Embryonic facial prominence (tissue), 1 donor: ENCODE data around the gene DNAH14.
"Not testable (repeated sequence)": the region's sequence is repeated elsewhere in the genome, so short reads cannot be mapped to it uniquely, and the experiment has no call there.

Experiments
- DNase-seq: peaks from one replicate; pipeline ENCODE4 v3.0.0-alpha.2; 2016; ENCODE audit errors: extremely low spot score

Gene DNAH14

GRCh38 chr1:225257081-225257480, 327.6 kb downstream of the DNAH14 start:
- no peak for DNase-seq

GRCh38 chr1:225258811-225259210, 329.3 kb downstream of the DNAH14 start:
- DNase-seq = no peak

DNA sequence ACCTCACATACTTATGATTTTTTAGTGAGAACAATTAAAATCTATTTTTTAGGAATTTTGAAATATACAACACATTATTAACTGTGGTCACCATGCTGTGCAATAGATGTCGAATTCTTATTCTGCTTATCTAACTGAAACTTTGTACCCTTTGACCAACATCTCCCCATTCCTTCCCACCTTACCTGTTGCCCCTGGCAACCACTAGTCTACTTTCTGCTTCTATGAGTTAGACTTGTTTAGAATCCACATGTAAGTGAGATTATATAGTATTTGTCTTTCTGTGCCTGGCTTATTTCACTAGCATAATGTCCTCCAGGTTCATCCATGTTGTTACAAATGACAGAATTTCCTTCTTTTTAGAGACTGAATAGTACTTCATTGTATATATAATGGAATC, 330.1 kb downstream of the DNAH14 start:
- DNase-seq = no peak

- no peak for DNase-seq
Observed at GRCh38 chr1:225260319-225260718, 330.8 kb downstream of the DNAH14 start.

GRCh38 chr1:225277445-225277844, 348.0 kb downstream of the DNAH14 start:
- DNase-seq = no peak

DNA sequence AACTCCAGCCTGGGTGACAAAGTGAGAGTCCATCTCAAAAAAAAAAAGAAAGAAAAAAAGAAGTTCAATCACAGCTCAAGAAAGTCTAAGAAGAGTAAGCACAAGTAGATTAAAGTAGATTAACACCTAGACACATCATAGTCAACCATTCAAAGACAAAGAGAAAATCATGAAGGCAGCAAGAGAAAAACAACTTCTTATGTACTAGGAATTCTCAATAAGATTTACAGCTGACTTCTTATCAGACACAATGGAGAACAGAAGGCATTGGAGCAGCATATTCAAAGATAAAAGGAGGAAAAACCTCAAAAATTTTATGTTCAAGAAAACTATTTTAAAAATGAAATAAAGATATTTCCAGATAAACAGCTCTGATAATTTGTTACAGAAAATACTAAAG, 351.1 kb downstream of the DNAH14 start:
- DNase-seq = no peak

DNA sequence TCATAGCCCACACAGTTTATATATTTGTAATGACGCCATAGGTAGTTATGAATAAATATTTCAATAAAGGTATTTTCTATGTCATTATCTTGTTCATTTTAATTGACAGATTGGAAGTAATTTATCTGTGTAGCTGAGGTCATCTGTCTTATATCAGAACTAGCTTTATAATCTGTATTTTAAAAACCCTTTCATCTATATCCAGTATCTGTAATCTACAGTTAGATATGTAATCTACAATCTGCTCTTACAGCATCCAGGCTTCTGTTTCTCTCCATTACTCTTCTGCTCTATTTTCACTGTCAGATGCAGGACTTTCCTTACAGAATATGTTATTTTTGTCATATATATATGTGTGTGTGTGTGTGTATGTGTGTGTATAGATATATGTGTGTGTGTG, 360.8 kb downstream of the DNAH14 start:
- no peak for DNase-seq

DNA sequence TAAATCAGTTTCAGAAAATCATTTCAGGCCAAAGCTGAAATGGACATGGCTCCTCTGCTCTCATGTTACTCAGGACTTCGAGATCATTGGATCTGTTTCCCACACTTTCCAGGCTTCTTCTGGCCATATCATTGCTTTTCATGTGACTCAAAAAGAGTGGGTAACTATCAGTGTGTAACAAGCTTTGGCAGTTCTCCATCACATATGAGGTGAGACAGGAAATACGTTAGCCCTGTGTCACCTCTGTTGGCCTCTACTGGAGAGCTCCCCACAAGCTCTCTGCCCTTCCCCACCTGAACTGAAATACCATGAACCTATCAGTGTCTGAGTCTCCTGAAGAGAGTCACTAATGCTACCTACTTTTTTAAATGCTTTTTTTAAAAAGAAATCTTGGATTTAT, 370.1 kb downstream of the DNAH14 start:
- no peak for DNase-seq

GRCh38 chr1:225300381-225300780, 370.9 kb downstream of the DNAH14 start:
- DNase-seq = no peak

DNA sequence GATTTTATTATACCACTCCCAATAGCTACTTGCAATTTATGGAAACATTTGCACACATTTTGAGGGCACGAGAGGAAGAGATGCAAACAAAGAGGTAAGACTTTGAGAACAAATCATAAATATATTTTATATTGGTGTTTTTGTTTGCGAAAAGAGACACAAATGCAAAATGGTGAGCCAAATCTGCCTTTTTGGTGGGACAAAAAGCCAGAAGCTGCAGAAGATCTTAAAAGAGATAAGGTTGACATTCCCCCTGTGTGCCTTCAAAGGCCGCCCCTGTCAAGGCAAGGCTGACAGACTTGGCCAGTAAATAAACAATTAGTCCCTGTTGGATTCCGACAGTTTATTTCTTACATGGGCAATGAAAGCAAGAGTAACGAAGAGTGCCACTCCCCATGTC, 375.5 kb downstream of the DNAH14 start:
- DNase-seq = no peak

GRCh38 chr1:225310544-225310943, 381.1 kb downstream of the DNAH14 start:
- DNase-seq = not testable (repeated sequence)

DNA sequence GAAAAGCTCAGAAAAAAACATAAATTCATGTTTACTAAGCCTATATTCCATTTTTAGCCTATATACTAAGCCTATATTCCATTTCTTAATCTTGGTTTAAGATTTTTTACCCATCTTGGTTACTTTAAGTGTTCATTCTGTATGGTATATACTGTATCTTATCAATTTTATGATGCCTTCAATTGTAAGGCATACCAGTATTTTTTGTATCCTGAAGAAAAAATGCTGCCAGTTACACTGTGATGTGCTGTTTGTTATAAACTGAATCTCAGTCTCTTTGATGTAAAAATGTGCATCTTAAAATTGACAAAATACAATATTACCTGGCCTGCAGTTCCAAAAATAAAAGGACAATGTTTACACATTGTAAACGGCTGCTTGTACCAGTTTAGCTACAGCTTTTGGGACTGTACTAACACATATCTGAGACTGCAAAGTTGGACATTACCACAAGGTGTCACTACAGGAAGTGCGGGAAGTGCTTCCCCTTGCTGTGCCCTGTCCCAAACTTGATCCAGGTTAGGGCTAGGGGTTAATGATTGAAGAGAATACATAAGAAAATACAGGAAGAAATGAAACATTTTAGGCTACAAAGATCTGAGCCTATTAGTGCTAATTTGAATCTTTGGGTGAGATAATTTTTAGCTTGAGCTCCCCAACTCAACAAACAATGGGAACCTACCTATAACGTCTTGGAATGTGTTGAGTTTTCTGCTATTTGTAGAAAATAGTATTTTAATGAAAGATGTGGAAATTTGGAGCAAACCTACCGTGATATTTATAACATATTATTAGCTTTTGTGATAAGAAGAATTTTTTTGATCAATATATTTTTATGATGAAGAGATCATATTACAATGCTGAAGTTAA, 389.5 kb downstream of the DNAH14 start:
- DNase-seq = no peak

DNA sequence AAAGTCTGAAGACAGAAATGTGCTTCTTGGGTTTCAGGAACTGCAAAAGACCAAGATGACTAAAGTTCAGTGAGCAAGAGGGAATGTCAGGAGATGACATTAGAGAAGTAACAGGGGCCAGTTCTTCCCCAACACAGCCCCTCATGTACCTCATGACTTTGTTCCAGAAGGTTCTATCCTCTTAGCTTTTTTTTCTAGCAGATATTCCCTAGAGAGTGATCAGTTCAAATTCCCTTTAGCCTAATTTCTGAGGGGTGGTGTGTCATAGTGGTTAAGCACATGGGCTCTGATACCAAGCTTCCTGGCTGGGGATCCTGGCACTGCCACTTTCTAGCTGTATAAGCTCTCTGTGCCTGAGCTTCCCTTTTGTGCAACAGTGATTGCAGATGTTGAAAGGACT, 390.4 kb downstream of the DNAH14 start:
- no peak for DNase-seq

DNA sequence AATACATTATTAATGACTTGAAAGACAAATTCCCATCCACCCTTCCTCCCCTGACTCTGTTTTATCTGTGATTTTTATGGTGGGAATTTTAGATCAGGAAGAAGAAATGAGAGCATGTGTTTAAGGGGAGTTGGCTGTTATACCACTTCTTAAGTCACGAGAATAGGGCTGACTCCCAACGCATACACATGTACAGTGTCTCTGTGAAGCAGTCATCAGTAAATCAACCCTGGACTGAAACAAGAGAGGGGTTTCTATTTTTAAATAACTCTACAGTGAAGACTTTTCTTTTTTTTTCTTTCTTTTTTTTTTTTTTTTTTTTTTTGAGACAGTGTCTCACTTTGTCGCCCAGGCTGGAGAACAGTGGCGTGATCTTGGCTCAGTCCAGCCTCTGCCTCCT, 392.3 kb downstream of the DNAH14 start:
- DNase-seq = no peak

GRCh38 chr1:225329041-225329440, 399.6 kb downstream of the DNAH14 start:
- DNase-seq = no peak

GRCh38 chr1:225329996-225330395, 400.5 kb downstream of the DNAH14 start:
- not testable (repeated sequence) for DNase-seq

DNA sequence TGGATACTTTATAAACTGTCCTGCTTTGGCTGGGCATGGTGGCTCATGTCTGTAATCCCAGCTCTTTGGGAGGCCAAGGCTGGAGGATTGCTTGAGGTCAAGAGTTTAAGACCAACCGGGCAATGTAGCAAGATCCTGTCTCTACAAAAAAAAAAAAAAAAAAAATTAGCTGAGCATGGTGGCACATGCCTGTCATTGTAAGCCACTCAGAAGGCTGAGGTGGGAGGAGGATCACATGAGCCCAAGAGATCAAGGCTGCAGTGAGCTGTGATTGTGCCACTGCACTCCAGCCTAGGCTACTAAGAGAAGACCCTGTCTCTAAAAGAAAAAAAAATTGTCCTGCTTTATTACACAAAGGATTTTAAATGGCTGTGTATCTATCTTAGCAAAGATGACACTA, 403.2 kb downstream of the DNAH14 start:
- DNase-seq = no peak

GRCh38 chr1:225335098-225335778, 405.8 kb downstream of the DNAH14 start:
- DNase-seq = not testable (repeated sequence)

DNA sequence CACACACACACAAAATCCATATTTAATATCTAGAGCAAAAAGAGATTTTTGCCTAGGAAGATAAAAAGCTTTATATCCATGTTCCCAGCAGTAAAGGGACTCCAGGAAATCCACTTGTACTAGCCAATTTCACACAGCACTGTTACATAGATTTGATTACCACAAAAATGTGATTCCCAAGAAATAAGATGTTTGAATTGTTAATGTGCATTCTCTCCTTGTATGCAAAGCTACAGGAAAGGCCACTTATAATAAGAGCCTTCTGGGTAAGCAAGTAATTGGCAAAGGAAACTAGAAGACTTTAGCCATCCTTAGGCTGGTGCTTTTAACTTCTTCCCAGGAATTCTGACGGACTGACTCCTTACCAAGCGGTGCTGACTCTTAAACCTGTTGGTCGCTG, 409.1 kb downstream of the DNAH14 start:
- DNase-seq = no peak

- DNase-seq = no peak
Observed at GRCh38 chr1:225341642-225342041, 412.2 kb downstream of the DNAH14 start.

DNA sequence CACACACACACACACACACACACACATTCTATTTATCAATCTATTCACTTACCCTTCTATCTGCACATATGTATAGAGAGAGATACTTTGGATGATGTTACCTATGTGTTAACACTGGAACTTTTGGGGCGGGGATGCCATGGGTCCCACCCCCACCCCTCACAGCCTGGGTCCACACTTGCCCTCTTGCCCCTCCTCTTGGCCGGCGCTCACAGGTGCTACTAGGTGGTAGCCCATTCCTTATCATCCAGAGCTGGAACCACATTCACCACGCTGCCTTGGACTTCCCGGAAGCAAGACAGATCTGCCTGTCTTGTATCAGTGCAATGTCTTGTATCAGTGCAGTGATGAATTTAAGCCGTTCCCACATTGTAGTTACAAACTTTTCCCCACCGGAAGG, 413.2 kb downstream of the DNAH14 start:
- DNase-seq = no peak

- DNase-seq = no peak
Observed at GRCh38 chr1:225343618-225344017, 414.1 kb downstream of the DNAH14 start.

GRCh38 chr1:225347123-225347683, 417.7 kb downstream of the DNAH14 start:
- no peak for DNase-seq
